ENCODE data around the gene WDR45B. TPM values are rescaled to one million over a fixed set of nuclear protein-coding genes. Genes with fewer than 3 reads are reported as not detected.
A peak's percentile ranks its signal among the peaks of the same experiment; 100 is the strongest.

WDR45B gene
- total RNA-seq, 1 donor from 2014 or later: 63.1 TPM

DNA sequence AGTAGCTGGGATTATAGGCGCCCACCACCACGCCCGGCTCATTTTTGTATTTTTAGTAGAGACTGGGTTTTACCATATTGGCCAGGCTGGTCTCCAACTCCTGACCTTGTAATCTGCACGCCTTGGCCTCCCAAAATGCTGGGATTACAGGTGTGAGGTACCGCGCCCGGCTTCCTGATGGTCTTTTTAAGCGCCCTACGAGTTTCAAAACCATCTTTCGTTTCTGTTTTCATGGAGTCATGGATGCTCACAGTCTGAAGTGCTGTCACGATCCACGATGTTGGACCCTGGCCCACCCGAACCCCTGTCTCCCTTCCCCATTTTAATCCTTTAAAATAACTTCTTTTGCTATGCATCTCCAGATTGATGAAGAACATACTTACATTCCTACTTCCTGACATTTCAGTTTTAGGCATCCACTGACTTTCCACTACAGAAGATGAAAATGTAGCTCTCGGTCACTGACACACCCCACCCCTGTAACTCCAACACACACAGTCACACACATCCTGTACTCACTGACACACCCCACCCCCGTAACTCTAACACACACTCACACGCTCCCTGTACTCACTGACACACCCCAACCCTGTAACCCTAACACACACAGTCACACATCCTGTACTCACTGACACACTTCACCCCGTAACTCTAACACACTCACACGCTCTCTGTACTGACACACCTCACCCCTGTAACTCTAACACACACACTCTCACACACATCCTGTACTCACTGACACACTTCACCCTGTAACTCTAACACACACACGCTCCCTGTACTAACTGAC, 22.6 kb upstream of the WDR45B start:
- H3K9me3 Mint-ChIP-seq: no peaks in the 10 kb centered on the region
- intact Hi-C loops (cut with micrococcal nuclease): no loop called here
- H3K27ac Mint-ChIP-seq: no peak overlapping the region
- H3K27me3 Mint-ChIP-seq (ENCODE audit: low read depth): no peaks in the 10 kb centered on the region
- peaks cover 2% of the 10 kb centered on the region for H3K4me1 Mint-ChIP-seq (ENCODE audit: low read depth)
- no peaks in the 10 kb centered on the region for H3K36me3 Mint-ChIP-seq (ENCODE audit: low read depth)
- no peak overlapping the region for H3K4me3 Mint-ChIP-seq (ENCODE audit: low read depth)
- no peak for DNase-seq (ENCODE audit: low spot score)

- Mint-ChIP-seq H3K4me3 (ENCODE audit: low read depth) (no peak overlapping the region), H3K9me3 (no peaks in the 10 kb centered on the region), H3K27me3 (ENCODE audit: low read depth) (no peaks in the 10 kb centered on the region), H3K36me3 (ENCODE audit: low read depth) (no peaks in the 10 kb centered on the region), H3K4me1 (ENCODE audit: low read depth) (peaks cover 2% of the 10 kb centered on the region), H3K27ac (no peak overlapping the region)
- intact Hi-C loops (cut with micrococcal nuclease): no loop called here
- peak; percentile 22 for DNase-seq (ENCODE audit: low spot score)
These were observed 20.4 kb upstream of the WDR45B start for GRCh38 chr17:82668631-82669099.

DNA sequence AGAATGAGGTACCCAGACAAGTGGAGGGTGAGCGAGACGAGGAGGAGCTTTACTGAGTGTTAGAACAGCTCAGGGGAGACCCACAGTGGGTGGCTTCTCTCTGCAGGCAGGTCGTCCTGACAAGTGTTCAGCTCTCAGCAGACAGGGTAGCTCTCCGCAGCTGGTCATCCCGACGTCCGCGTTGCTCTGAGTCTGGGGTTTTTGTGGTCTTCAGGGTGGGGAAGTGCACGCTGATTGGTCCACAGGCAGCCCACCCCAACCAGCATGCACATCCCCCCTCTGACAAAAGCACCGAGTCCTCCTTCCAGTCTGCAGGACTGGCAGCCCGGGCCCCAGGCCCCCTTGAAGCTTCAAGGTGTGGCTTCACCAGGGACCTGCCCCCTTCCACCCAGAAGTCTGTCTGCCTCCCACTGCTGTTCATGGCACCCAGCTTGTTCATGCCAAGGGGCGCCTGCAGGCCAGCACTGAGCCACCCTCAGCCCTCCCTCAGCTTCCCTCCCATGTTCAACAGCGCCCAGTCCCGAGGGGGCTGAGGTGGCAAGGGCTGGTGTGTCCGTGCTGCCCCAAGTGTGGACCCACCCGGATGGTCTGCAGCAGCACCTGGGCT, 19.9 kb upstream of the WDR45B start:
- no peak overlapping the region for H3K27ac Mint-ChIP-seq
- no peaks in the 10 kb centered on the region for H3K9me3 Mint-ChIP-seq
- intact Hi-C loops (cut with micrococcal nuclease): no loop called here
- no peak overlapping the region for H3K4me3 Mint-ChIP-seq (ENCODE audit: low read depth)
- no peaks in the 10 kb centered on the region for H3K27me3 Mint-ChIP-seq (ENCODE audit: low read depth)
- no peaks in the 10 kb centered on the region for H3K36me3 Mint-ChIP-seq (ENCODE audit: low read depth)
- H3K4me1 Mint-ChIP-seq (ENCODE audit: low read depth): peaks cover 2% of the 10 kb centered on the region
- no peak for DNase-seq (ENCODE audit: low spot score)

GRCh38 chr17:82667668-82668000, 19.4 kb upstream of the WDR45B start:
- Mint-ChIP-seq H3K4me1 (ENCODE audit: low read depth) (peaks cover 2% of the 10 kb centered on the region), H3K9me3 (no peaks in the 10 kb centered on the region), H3K36me3 (ENCODE audit: low read depth) (no peaks in the 10 kb centered on the region), H3K4me3 (ENCODE audit: low read depth) (no peak overlapping the region), H3K27ac (no peak overlapping the region), H3K27me3 (ENCODE audit: low read depth) (no peaks in the 10 kb centered on the region)
- no peak for DNase-seq (ENCODE audit: low spot score)
- intact Hi-C loops (cut with micrococcal nuclease): no loop called here

- DNase-seq (ENCODE audit: low spot score): no peak
These were observed 18.9 kb upstream of the WDR45B start for GRCh38 chr17:82666931-82667667.

GRCh38 chr17:82665891-82666290, 17.6 kb upstream of the WDR45B start:
- no peaks in the 10 kb centered on the region for H3K9me3 Mint-ChIP-seq
- no peaks in the 10 kb centered on the region for H3K27me3 Mint-ChIP-seq (ENCODE audit: low read depth)
- no peak overlapping the region for H3K27ac Mint-ChIP-seq
- peaks cover 2% of the 10 kb centered on the region for H3K4me1 Mint-ChIP-seq (ENCODE audit: low read depth)
- no peaks in the 10 kb centered on the region for H3K36me3 Mint-ChIP-seq (ENCODE audit: low read depth)
- no peak for DNase-seq (ENCODE audit: low spot score)
- no peak overlapping the region for H3K4me3 Mint-ChIP-seq (ENCODE audit: low read depth)
- intact Hi-C loops (cut with micrococcal nuclease): no loop called here

More at GRCh38 chr17:82666931-82667667, 18.9 kb upstream of the WDR45B start:
- intact Hi-C loops (cut with micrococcal nuclease): no loop called here
- Mint-ChIP-seq H3K36me3 (ENCODE audit: low read depth) (no peaks in the 10 kb centered on the region), H3K27me3 (ENCODE audit: low read depth) (no peaks in the 10 kb centered on the region), H3K4me1 (ENCODE audit: low read depth) (peaks cover 2% of the 10 kb centered on the region), H3K27ac (no peak overlapping the region), H3K4me3 (ENCODE audit: low read depth) (no peak overlapping the region), H3K9me3 (no peaks in the 10 kb centered on the region)

GRCh38 chr17:82665217-82665616, 17.0 kb upstream of the WDR45B start:
- Mint-ChIP-seq H3K9me3 (no peaks in the 10 kb centered on the region), H3K27me3 (ENCODE audit: low read depth) (no peaks in the 10 kb centered on the region), H3K4me1 (ENCODE audit: low read depth) (peaks cover 2% of the 10 kb centered on the region), H3K27ac (no peak overlapping the region), H3K36me3 (ENCODE audit: low read depth) (no peaks in the 10 kb centered on the region), H3K4me3 (ENCODE audit: low read depth) (no peak overlapping the region)
- no peak for DNase-seq (ENCODE audit: low spot score)
- intact Hi-C loops (cut with micrococcal nuclease): no loop called here

DNA sequence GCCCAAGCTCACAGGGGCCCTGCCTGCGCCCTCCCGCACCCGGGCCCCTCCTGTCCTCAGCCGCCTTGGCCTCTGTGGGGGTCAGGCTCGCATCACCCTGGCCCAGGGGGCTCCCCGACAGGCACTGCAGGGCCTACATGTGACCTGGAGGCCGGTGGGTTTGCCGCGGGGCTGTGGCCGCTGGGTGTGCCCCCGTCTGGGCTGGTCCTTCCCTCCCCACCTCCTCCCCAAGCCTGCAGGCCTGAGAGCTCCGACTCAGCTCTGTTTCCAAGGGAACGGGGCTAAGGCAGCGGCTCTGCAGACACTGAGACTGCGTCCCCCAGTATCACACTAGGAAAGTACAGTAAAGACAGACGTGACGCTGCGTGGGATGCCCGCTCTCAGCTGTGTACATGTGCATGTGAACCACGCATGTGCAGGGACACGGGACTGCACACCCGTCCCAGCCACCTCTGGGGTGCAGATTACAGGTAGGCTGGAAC, 16.5 kb upstream of the WDR45B start:
- H3K27ac Mint-ChIP-seq: no peak overlapping the region
- H3K4me3 Mint-ChIP-seq (ENCODE audit: low read depth): no peak overlapping the region
- intact Hi-C loops (cut with micrococcal nuclease): no loop called here
- DNase-seq (ENCODE audit: low spot score): no peak
- no peaks in the 10 kb centered on the region for H3K9me3 Mint-ChIP-seq
- H3K4me1 Mint-ChIP-seq (ENCODE audit: low read depth): peaks cover 2% of the 10 kb centered on the region
- H3K36me3 Mint-ChIP-seq (ENCODE audit: low read depth): no peaks in the 10 kb centered on the region
- H3K27me3 Mint-ChIP-seq (ENCODE audit: low read depth): no peaks in the 10 kb centered on the region

GRCh38 chr17:82664276-82664575, 16.0 kb upstream of the WDR45B start:
- Mint-ChIP-seq H3K4me3 (ENCODE audit: low read depth) (no peak overlapping the region), H3K27ac (no peak overlapping the region), H3K27me3 (ENCODE audit: low read depth) (no peaks in the 10 kb centered on the region), H3K4me1 (ENCODE audit: low read depth) (peaks cover 2% of the 10 kb centered on the region), H3K36me3 (ENCODE audit: low read depth) (no peaks in the 10 kb centered on the region), H3K9me3 (no peaks in the 10 kb centered on the region)
- DNase-seq (ENCODE audit: low spot score): no peak
- intact Hi-C loops (cut with micrococcal nuclease): no loop called here

DNA sequence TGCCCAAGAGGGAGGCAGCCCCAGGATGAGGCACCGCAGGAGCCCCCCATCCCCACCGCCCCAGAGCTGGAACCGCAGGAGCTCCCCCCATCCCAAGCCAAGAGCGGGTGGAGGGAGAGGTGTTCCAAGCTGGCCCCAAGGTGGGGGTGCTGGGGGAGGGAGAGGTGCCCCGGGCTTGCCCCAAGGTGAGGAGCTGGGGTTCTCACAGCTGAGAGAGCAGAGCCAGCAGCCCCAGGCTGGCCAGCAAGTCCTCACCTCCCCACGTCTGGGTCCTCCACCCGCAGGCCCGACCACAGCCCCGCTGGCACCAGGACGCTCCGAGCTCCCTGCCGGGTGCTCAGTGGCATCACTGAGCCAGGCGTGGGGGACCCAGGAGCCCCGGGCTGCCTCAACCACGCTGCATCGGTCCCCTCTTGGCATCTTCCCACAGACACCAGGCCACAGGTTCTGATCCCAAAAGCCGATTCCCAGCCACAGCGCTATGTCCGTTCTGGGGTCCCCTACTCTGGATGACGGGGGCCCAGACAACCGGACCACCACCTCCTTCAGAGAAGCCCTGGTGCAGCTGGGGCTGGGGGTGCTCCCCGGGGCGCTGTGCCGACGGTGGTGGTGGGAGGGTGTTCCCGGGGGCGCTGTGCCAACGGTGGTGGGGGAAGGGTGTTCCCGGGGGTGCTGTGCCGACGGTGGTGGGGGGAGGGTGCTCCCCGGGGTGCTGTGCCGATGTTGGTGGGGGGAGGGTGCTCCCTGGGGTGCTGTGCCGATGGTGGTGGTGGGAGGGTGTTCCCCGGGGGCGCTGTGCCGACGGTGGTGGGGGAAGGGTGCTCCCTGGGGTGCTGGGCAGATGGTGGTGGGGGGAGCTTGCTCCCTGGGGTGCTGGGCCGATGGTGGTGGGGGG, 15.4 kb upstream of the WDR45B start:
- H3K27me3 Mint-ChIP-seq (ENCODE audit: low read depth): no peaks in the 10 kb centered on the region
- peaks cover 2% of the 10 kb centered on the region for H3K4me1 Mint-ChIP-seq (ENCODE audit: low read depth)
- H3K4me3 Mint-ChIP-seq (ENCODE audit: low read depth): no peak overlapping the region
- intact Hi-C loops (cut with micrococcal nuclease): no loop called here
- DNase-seq (ENCODE audit: low spot score): no peak
- H3K9me3 Mint-ChIP-seq: no peaks in the 10 kb centered on the region
- no peak overlapping the region for H3K27ac Mint-ChIP-seq
- no peaks in the 10 kb centered on the region for H3K36me3 Mint-ChIP-seq (ENCODE audit: low read depth)

GRCh38 chr17:82662711-82663261, 14.5 kb upstream of the WDR45B start:
- no peak for DNase-seq (ENCODE audit: low spot score)
- H3K27me3 Mint-ChIP-seq (ENCODE audit: low read depth): no peaks in the 10 kb centered on the region
- intact Hi-C loops (cut with micrococcal nuclease): no loop called here
- no peaks in the 10 kb centered on the region for H3K9me3 Mint-ChIP-seq
- no peak overlapping the region for H3K4me3 Mint-ChIP-seq (ENCODE audit: low read depth)
- no peaks in the 10 kb centered on the region for H3K4me1 Mint-ChIP-seq (ENCODE audit: low read depth)
- no peak overlapping the region for H3K27ac Mint-ChIP-seq
- no peaks in the 10 kb centered on the region for H3K36me3 Mint-ChIP-seq (ENCODE audit: low read depth)
